Lower lobe of right lung (tissue), 2 donors: ENCODE data around the gene NTN5. TPM values are rescaled to one million over a fixed set of nuclear protein-coding genes. Genes with fewer than 3 reads are reported as not detected.
A peak's percentile ranks its signal among the peaks of the same experiment; 100 is the strongest.
"Not testable (repeated sequence)": the region's sequence is repeated elsewhere in the genome, so short reads cannot be mapped to it uniquely, and the experiment has no call there.

ENCODE experiments used
- ATAC-seq, 2 donors: fragments of 200-7000 bp; cut with Tn5 transposase; one replicate each; pipeline ENCODE4 v1.9.1; 2020 to 2022; ENCODE audit warnings: mild to moderate bottlenecking in 2 of 2, moderate library complexity in 2 of 2
- DNase-seq: peaks from one replicate; pipeline ENCODE4 v3.0.0-alpha.2; 2020
- H3K27ac ChIP-seq: fragments of 200-600 bp; one replicate; pipeline ENCODE4 v1.8.0; 2022
- H3K27me3 ChIP-seq: fragments of 200-600 bp; one replicate; pipeline ENCODE4 v1.8.0; 2022; ENCODE audit warnings: low read depth
- H3K36me3 ChIP-seq: fragments of 200-600 bp; one replicate; pipeline ENCODE4 v1.8.0; 2022; ENCODE audit warnings: mild to moderate bottlenecking
- H3K4me1 ChIP-seq: fragments of 200-600 bp; one replicate; pipeline ENCODE4 v1.8.0; 2022
- H3K4me3 ChIP-seq: fragments of 200-600 bp; one replicate; pipeline ENCODE4 v1.8.0; 2022; ENCODE audit warnings: mild to moderate bottlenecking
- H3K9me3 ChIP-seq: fragments of 200-600 bp; one replicate; pipeline ENCODE4 v1.8.0; 2022
- CTCF ChIP-seq: fragments of 200-600 bp; IDR thresholded peaks from one replicate; pipeline ENCODE4 v1.8.0; 2022; ENCODE audit warnings: antibody characterized with exemption, mild to moderate bottlenecking
- intact Hi-C: fragments of 100-400 bp; cut with DNase I; formaldehyde crosslinking; loops from one replicate; pipeline ENCODE4 v1.11.0; 2022
- total RNA-seq: library from RNA; stranded (reverse); fragmentation: NEBNext Ultra II Directional; extraction: Animal tissue kit (Norgen Biotek cat#: 25700); gene quantifications from one replicate; pipeline ENCODE4 v1.2.1, GENCODE V29; 2021
- donor health status: DM: no; HTN: yes; CAD: no; lungs with severe emphysema.

NTN5 gene
- total RNA-seq, 1 donor from 2014 or later = 0.24 TPM

- Histone ChIP-seq H3K9me3 (no peaks in the 10 kb centered on the region), H3K27ac (peak overlapping the region; percentile 96), H3K4me1 (peaks cover 75% of the 10 kb centered on the region), H3K27me3 (no peaks in the 10 kb centered on the region), H3K36me3 (peaks cover 37% of the 10 kb centered on the region), H3K4me3 (peak overlapping the region; percentile 84)
- ATAC-seq (peak; percentile 68 to 74), DNase-seq (peak; percentile 98)
- intact Hi-C loops = no loop called here
- TF ChIP-seq CTCF = no peak
Measured at GRCh38 chr19:48634424-48635262, 38.2 kb downstream of the NTN5 start.

GRCh38 chr19:48634036-48634342, 38.8 kb downstream of the NTN5 start:
- no peak for TF ChIP-seq CTCF
- intact Hi-C loops = no loop called here
- H3K36me3 ChIP-seq = peaks cover 41% of the 10 kb centered on the region
- no peaks in the 10 kb centered on the region for H3K9me3 ChIP-seq
- ATAC-seq (no peak), DNase-seq (no peak)
- H3K4me3 ChIP-seq = peak overlapping the region; percentile 84
- H3K27ac ChIP-seq = peak overlapping the region; percentile 96
- no peaks in the 10 kb centered on the region for H3K27me3 ChIP-seq
- H3K4me1 ChIP-seq = peaks cover 80% of the 10 kb centered on the region

GRCh38 chr19:48633148-48634035, 39.4 kb downstream of the NTN5 start:
- TF ChIP-seq CTCF = no peak
- ATAC-seq = no peak
- Histone ChIP-seq H3K4me3 (peak overlapping the region; percentile 84), H3K27ac (peak overlapping the region; percentile 96), H3K36me3 (peaks cover 44% of the 10 kb centered on the region), H3K4me1 (peaks cover 75% of the 10 kb centered on the region), H3K27me3 (no peaks in the 10 kb centered on the region), H3K9me3 (no peaks in the 10 kb centered on the region)
- DNase-seq = no peak
- intact Hi-C loops = no loop called here

- ATAC-seq (no peak), DNase-seq (no peak)
- H3K4me3 ChIP-seq = no peak overlapping the region
- peaks cover 73% of the 10 kb centered on the region for H3K4me1 ChIP-seq
- H3K9me3 ChIP-seq = no peaks in the 10 kb centered on the region
- intact Hi-C loops = no loop called here
- H3K27ac ChIP-seq = peak overlapping the region; percentile 96
- H3K27me3 ChIP-seq = no peaks in the 10 kb centered on the region
- peaks cover 49% of the 10 kb centered on the region for H3K36me3 ChIP-seq
- no peak for TF ChIP-seq CTCF
Measured at GRCh38 chr19:48632692-48633147, 40.1 kb downstream of the NTN5 start.

- peak overlapping the region; percentile 96 for H3K27ac ChIP-seq
- intact Hi-C loops = not testable (repeated sequence)
Measured at GRCh38 chr19:48632286-48632685, 40.5 kb downstream of the NTN5 start.

More at GRCh38 chr19:48632286-48632685, 40.5 kb downstream of the NTN5 start:
- H3K9me3 ChIP-seq, ATAC-seq, DNase-seq, H3K4me3 ChIP-seq, H3K27me3 ChIP-seq: not testable (repeated sequence)
- peaks cover 49% of the 10 kb centered on the region for H3K36me3 ChIP-seq
- H3K4me1 ChIP-seq = peaks cover 73% of the 10 kb centered on the region
